ENCODE measurements around the gene PLPP3. TPM values are rescaled to one million over a fixed set of nuclear protein-coding genes. Genes with fewer than 3 reads are reported as not detected.

PLPP3 gene
- total RNA-seq, 1 donor: 243 TPM

GRCh38 chr1:56566061-56566744, 13.2 kb downstream of the PLPP3 start:
- peaks cover 53% of the 10 kb centered on the region for H4K20me1 ChIP-seq (ENCODE audit: insufficient read depth, low read length)
- no peak overlapping the region for H3K27ac ChIP-seq (ENCODE audit: low read depth, low read length)
- H3K4me2 ChIP-seq (ENCODE audit: insufficient read depth, low read length): no peak overlapping the region
- TF ChIP-seq CTCF (IDR thresholded peaks at IDR 0.05; ENCODE audit: extremely low read depth, low read depth, low read length): no peak
- H3K27me3 ChIP-seq (ENCODE audit: insufficient read depth, low read length): no peaks in the 10 kb centered on the region
- no peak overlapping the region for H3K4me3 ChIP-seq (ENCODE audit: insufficient read depth, low read length)
- peaks cover 10% of the 10 kb centered on the region for H3K4me1 ChIP-seq (ENCODE audit: insufficient read depth, low read length)
- H2AFZ ChIP-seq (ENCODE audit: low read length): peak overlapping the region; percentile 27
- no peaks in the 10 kb centered on the region for H3K9me3 ChIP-seq (ENCODE audit: low read depth, low read length)
- peaks cover 3% of the 10 kb centered on the region for H3K36me3 ChIP-seq (ENCODE audit: insufficient read depth, low read length)
- DNase-seq (ENCODE audit: insufficient read length, low spot score, missing footprints): no peak
- H3K79me2 ChIP-seq (ENCODE audit: insufficient read depth, low read length): peaks cover 91% of the 10 kb centered on the region

- Histone ChIP-seq H3K36me3 (ENCODE audit: insufficient read depth, low read length) (peaks cover 3% of the 10 kb centered on the region), H3K27me3 (ENCODE audit: insufficient read depth, low read length) (no peaks in the 10 kb centered on the region), H4K20me1 (ENCODE audit: insufficient read depth, low read length) (peaks cover 48% of the 10 kb centered on the region), H2AFZ (ENCODE audit: low read length) (no peak overlapping the region), H3K4me3 (ENCODE audit: insufficient read depth, low read length) (no peak overlapping the region), H3K79me2 (ENCODE audit: insufficient read depth, low read length) (peaks cover 88% of the 10 kb centered on the region), H3K27ac (ENCODE audit: low read depth, low read length) (no peak overlapping the region), H3K9me3 (ENCODE audit: low read depth, low read length) (no peaks in the 10 kb centered on the region), H3K4me2 (ENCODE audit: insufficient read depth, low read length) (no peak overlapping the region), H3K4me1 (ENCODE audit: insufficient read depth, low read length) (peaks cover 10% of the 10 kb centered on the region)
- TF ChIP-seq CTCF (IDR thresholded peaks at IDR 0.05; ENCODE audit: extremely low read depth, low read depth, low read length): no peak
- DNase-seq (ENCODE audit: insufficient read length, low spot score, missing footprints): no peak
Measured at GRCh38 chr1:56564615-56565014, 14.7 kb downstream of the PLPP3 start.

- Histone ChIP-seq H3K9me3 (ENCODE audit: low read depth, low read length) (no peaks in the 10 kb centered on the region), H3K4me3 (ENCODE audit: insufficient read depth, low read length) (no peak overlapping the region), H2AFZ (ENCODE audit: low read length) (no peak overlapping the region), H3K4me1 (ENCODE audit: insufficient read depth, low read length) (peaks cover 10% of the 10 kb centered on the region), H3K27ac (ENCODE audit: low read depth, low read length) (no peak overlapping the region), H4K20me1 (ENCODE audit: insufficient read depth, low read length) (peaks cover 52% of the 10 kb centered on the region), H3K4me2 (ENCODE audit: insufficient read depth, low read length) (no peak overlapping the region), H3K79me2 (ENCODE audit: insufficient read depth, low read length) (peaks cover 86% of the 10 kb centered on the region), H3K27me3 (ENCODE audit: insufficient read depth, low read length) (no peaks in the 10 kb centered on the region), H3K36me3 (ENCODE audit: insufficient read depth, low read length) (peaks cover 3% of the 10 kb centered on the region)
- DNase-seq (ENCODE audit: insufficient read length, low spot score, missing footprints): no peak
- no peak for TF ChIP-seq CTCF (IDR thresholded peaks at IDR 0.05; ENCODE audit: extremely low read depth, low read depth, low read length)
Measured at GRCh38 chr1:56563568-56563967, 15.8 kb downstream of the PLPP3 start.

- Histone ChIP-seq H3K27ac (ENCODE audit: low read depth, low read length) (no peak overlapping the region), H3K4me1 (ENCODE audit: insufficient read depth, low read length) (peaks cover 10% of the 10 kb centered on the region), H4K20me1 (ENCODE audit: insufficient read depth, low read length) (peaks cover 57% of the 10 kb centered on the region), H3K27me3 (ENCODE audit: insufficient read depth, low read length) (no peaks in the 10 kb centered on the region), H3K4me2 (ENCODE audit: insufficient read depth, low read length) (no peak overlapping the region), H3K4me3 (ENCODE audit: insufficient read depth, low read length) (no peak overlapping the region), H3K36me3 (ENCODE audit: insufficient read depth, low read length) (peaks cover 3% of the 10 kb centered on the region), H3K9me3 (ENCODE audit: low read depth, low read length) (no peaks in the 10 kb centered on the region), H3K79me2 (ENCODE audit: insufficient read depth, low read length) (peaks cover 86% of the 10 kb centered on the region), H2AFZ (ENCODE audit: low read length) (no peak overlapping the region)
- no peak for TF ChIP-seq CTCF (IDR thresholded peaks at IDR 0.05; ENCODE audit: extremely low read depth, low read depth, low read length)
- DNase-seq (ENCODE audit: insufficient read length, low spot score, missing footprints): no peak
Measured at GRCh38 chr1:56562891-56563452, 16.4 kb downstream of the PLPP3 start.
